Liver (tissue), 9 donors: Measurements from ENCODE around the gene STX17. TPM values are rescaled to one million over a fixed set of nuclear protein-coding genes. Genes with fewer than 3 reads are reported as not detected.
A peak's percentile ranks its signal among the peaks of the same experiment; 100 is the strongest.

ENCODE experiments used
- DNase-seq: peaks from one replicate; pipeline ENCODE4 v3.0.0-alpha.2; 2017; ENCODE audit warnings: low spot score
- H3K27ac ChIP-seq, 2 donors: one replicate each; pipeline ENCODE4 v1.7.0; 2013; ENCODE audit warnings: inconsistent platforms in 2 of 2, low read length in 2 of 2, control low read depth in 1 of 2, low read depth in 1 of 2, mild to moderate bottlenecking in 1 of 2
- H3K27me3 ChIP-seq, 4 donors: one replicate each; pipeline versions ENCODE4 v1.6.1 to v1.7.0; 2013; ENCODE audit warnings: low read length in 3 of 4, inconsistent platforms in 1 of 4, mild to moderate bottlenecking in 1 of 4, moderate library complexity in 1 of 4; ENCODE audit not compliant: control insufficient read depth in 4 of 4, insufficient read depth in 4 of 4
- H3K36me3 ChIP-seq, 4 donors: one replicate each; pipeline versions ENCODE4 v1.6.1 to v1.7.0; 2013; ENCODE audit warnings: low read length in 3 of 4, mild to moderate bottlenecking in 3 of 4, low read depth in 1 of 4, moderate library complexity in 1 of 4; ENCODE audit not compliant: control insufficient read depth in 4 of 4, insufficient read depth in 3 of 4
- H3K4me1 ChIP-seq, 4 donors: one replicate each; pipeline versions ENCODE4 v1.6.1 to v1.7.0; 2013; ENCODE audit warnings: low read length in 3 of 4, mild to moderate bottlenecking in 3 of 4, moderate library complexity in 1 of 4; ENCODE audit not compliant: control insufficient read depth in 4 of 4, insufficient read depth in 4 of 4
- H3K4me3 ChIP-seq, 3 donors: one replicate each; pipeline versions ENCODE4 v1.6.1 to v1.7.0; 2013; ENCODE audit warnings: low read length in 3 of 3, control low read depth in 1 of 3, low read depth in 1 of 3, mild to moderate bottlenecking in 1 of 3
- H3K9ac ChIP-seq, 2 donors: one replicate each; pipeline ENCODE4 v1.7.0; 2013; ENCODE audit warnings: low read length in 2 of 2, mild to moderate bottlenecking in 2 of 2, moderate library complexity in 2 of 2, control low read depth in 1 of 2, low read depth in 1 of 2
- H3K9me3 ChIP-seq, 4 donors: one replicate each; pipeline versions ENCODE4 v1.6.1 to v1.7.0; 2013; ENCODE audit warnings: low read length in 3 of 4; ENCODE audit not compliant: control insufficient read depth in 4 of 4
- EGR1 ChIP-seq, 2 donors: IDR thresholded peaks; 2 replicates each; pipeline ENCODE4 v1.6.1; 2016 to 2018; ENCODE audit warnings: antibody characterized with exemption in 2 of 2, low read depth in 2 of 2
- FOXA1 ChIP-seq: IDR thresholded peaks from 2 replicates; pipeline ENCODE4 v1.6.1; 2016; ENCODE audit warnings: antibody characterized with exemption
- FOXA2 ChIP-seq: IDR thresholded peaks from 2 replicates; pipeline ENCODE4 v1.6.1; 2016; ENCODE audit warnings: antibody characterized with exemption
- GABPA ChIP-seq, 2 donors: IDR thresholded peaks in 1 of 2; conservative IDR thresholded peaks in 1 of 2; 2 replicates each; pipeline ENCODE4 v1.6.1; 2016; ENCODE audit warnings: antibody characterized with exemption in 2 of 2, mild to moderate bottlenecking in 1 of 2, moderate library complexity in 1 of 2
- HNF4A ChIP-seq, 2 donors: conservative IDR thresholded peaks; 2 replicates each; pipeline ENCODE4 v1.6.1; 2016; ENCODE audit warnings: antibody characterized with exemption in 2 of 2, mild to moderate bottlenecking in 2 of 2
- HNF4G ChIP-seq: IDR thresholded peaks from 2 replicates; pipeline ENCODE4 v1.6.1; 2016; ENCODE audit warnings: antibody characterized with exemption
- JUND ChIP-seq, 2 donors: IDR thresholded peaks; 2 replicates each; pipeline ENCODE4 v1.6.1; 2016; ENCODE audit warnings: antibody characterized with exemption in 2 of 2
- NR2F2 ChIP-seq: IDR thresholded peaks from 2 replicates; pipeline ENCODE4 v1.6.1; 2016; ENCODE audit warnings: antibody characterized with exemption
- TAF1 ChIP-seq: conservative IDR thresholded peaks from 2 replicates; pipeline ENCODE4 v1.6.1; 2016; ENCODE audit warnings: antibody characterized with exemption, mild to moderate bottlenecking
- YY1 ChIP-seq: IDR thresholded peaks from 2 replicates; pipeline ENCODE4 v1.6.1; 2016; ENCODE audit warnings: antibody characterized with exemption, mild to moderate bottlenecking
- ZBTB33 ChIP-seq: IDR thresholded peaks from 2 replicates; pipeline ENCODE4 v1.6.1; 2016; ENCODE audit warnings: antibody characterized with exemption
- WGBS: extraction: QIAGEN DNeasy Blood & Tissue Kit; methylation state at CpG from one replicate; pipeline ENCODE4 v1.1.7; 2013; 5-methylcytosine and 5-hydroxymethylcytosine counted together
- polyA plus RNA-seq, 2 donors: library from polyadenylated mRNA; stranded (reverse) in 1 of 2; unstranded in 1 of 2; fragments of 200-250 nt in 1 of 2; fragments of >200 nt in 1 of 2; fragmentation: Nextera tagmentation in 1 of 2; extraction: Ambion mirVana in 1 of 2; gene quantifications; one replicate each; pipeline versions ENCODE4 v1.2.1 to v1.2.3, GENCODE V29; 2013 to 2015
- total RNA-seq, 2 donors: library from RNA; depleted of rRNA; stranded (reverse); fragments of >200 nt; gene quantifications; one replicate each; pipeline ENCODE4 v1.2.3, GENCODE V29; 2014
- TF ChIP-seq, protein P1 (sequence below): fragments of 150-350 bp; IDR thresholded peaks from 2 replicates; pipeline ENCODE4 v1.5.1; 2017; ENCODE audit warnings: improper control_type of control experiment, low read depth, low read length; ENCODE audit not compliant: missing input control
- TF ChIP-seq, protein P2 (sequence below): IDR thresholded peaks from 2 replicates; pipeline ENCODE4 v1.6.1; 2016; ENCODE audit warnings: antibody characterized with exemption
- donor health status: healthy.
- donor health status: healthy.
- donor health status: healthy.
- donor health status: healthy.
- donor health status: healthy.

STX17 gene
- total and polyA plus RNA-seq, 4 donors = 8.3 to 30.9 (median 21.2) TPM

GRCh38 chr9:99903393-99903792 lies 3.1 kb upstream of the STX17 start:
- peaks cover 2 to 12% (median 10%) of the 10 kb centered on the region in 4 donors for H3K4me1 ChIP-seq
- H3K36me3 ChIP-seq = no peaks in the 10 kb centered on the region
- no peak overlapping the region for H3K9ac ChIP-seq
- no peaks in the 10 kb centered on the region for H3K27me3 ChIP-seq
- H3K9me3 ChIP-seq = no peaks in the 10 kb centered on the region
- TF ChIP-seq, protein P1, sequence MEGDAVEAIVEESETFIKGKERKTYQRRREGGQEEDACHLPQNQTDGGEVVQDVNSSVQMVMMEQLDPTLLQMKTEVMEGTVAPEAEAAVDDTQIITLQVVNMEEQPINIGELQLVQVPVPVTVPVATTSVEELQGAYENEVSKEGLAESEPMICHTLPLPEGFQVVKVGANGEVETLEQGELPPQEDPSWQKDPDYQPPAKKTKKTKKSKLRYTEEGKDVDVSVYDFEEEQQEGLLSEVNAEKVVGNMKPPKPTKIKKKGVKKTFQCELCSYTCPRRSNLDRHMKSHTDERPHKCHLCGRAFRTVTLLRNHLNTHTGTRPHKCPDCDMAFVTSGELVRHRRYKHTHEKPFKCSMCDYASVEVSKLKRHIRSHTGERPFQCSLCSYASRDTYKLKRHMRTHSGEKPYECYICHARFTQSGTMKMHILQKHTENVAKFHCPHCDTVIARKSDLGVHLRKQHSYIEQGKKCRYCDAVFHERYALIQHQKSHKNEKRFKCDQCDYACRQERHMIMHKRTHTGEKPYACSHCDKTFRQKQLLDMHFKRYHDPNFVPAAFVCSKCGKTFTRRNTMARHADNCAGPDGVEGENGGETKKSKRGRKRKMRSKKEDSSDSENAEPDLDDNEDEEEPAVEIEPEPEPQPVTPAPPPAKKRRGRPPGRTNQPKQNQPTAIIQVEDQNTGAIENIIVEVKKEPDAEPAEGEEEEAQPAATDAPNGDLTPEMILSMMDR = no peak
- TF ChIP-seq GABPA (IDR thresholded peaks at IDR 0.05 in 1 of 2, conservative IDR thresholded peaks at IDR 0.05 in 1 of 2) (no peak), JUND (IDR thresholded peaks at IDR 0.05) (no peak), NR2F2 (no peak)
- DNase-seq = no peak
- 85% methylated on average over 1 of the region's 1 CpG for WGBS
- H3K4me3 ChIP-seq = no peak overlapping the region
- no peak overlapping the region for H3K27ac ChIP-seq

DNA sequence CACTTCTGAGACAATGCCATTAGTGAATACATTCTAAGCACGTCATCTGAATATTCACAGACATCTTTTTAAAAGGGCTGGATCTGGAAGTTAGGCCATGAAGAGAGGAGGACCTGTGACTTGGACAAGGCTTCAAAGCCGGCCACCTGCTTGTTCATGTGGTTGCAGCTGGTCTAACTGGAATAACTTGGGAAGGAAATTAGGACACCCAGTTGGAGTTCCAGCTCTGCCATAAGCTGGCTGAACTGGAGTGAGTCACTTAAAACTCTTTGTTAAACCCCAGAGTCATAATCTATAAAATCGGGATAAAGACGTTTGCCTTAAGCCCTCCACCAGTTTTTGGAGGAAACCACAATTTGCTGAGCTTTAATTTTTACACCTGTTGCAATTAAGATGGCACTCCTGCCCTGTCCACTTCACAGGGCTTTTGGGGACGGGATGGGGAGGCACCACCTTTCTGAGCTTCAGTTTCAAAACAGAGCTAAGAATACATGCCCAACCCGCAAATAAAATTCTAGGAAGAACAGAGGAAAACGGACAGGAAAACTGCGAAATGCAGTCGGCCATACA lies 536 bp upstream of the STX17 start:
- H3K36me3 ChIP-seq = no peaks in the 10 kb centered on the region
- peak overlapping the region; percentile 74 to 99 for H3K27ac ChIP-seq
- H3K4me3 ChIP-seq = peak overlapping the region; percentile 89 to 98 (median 96)
- TF ChIP-seq GABPA (IDR thresholded peaks at IDR 0.05 in 1 of 2, conservative IDR thresholded peaks at IDR 0.05 in 1 of 2) (no peak), HNF4A (conservative IDR thresholded peaks at IDR 0.05) (no peak), FOXA1 (no peak), HNF4G (no peak), EGR1 (IDR thresholded peaks at IDR 0.05; ENCODE audit: low read depth in 2 of 2) (no peak), FOXA2 (no peak)
- TF ChIP-seq, protein P2, sequence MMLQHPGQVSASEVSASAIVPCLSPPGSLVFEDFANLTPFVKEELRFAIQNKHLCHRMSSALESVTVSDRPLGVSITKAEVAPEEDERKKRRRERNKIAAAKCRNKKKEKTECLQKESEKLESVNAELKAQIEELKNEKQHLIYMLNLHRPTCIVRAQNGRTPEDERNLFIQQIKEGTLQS = no peak
- H3K9me3 ChIP-seq = no peaks in the 10 kb centered on the region
- 19% methylated on average over 9 of the region's 9 CpGs for WGBS
- DNase-seq = no peak
- H3K9ac ChIP-seq = peak overlapping the region; percentile 50 to 84
- peaks cover 3 to 18% (median 14%) of the 10 kb centered on the region in 4 donors for H3K4me1 ChIP-seq
- no peaks in the 10 kb centered on the region for H3K27me3 ChIP-seq

DNA sequence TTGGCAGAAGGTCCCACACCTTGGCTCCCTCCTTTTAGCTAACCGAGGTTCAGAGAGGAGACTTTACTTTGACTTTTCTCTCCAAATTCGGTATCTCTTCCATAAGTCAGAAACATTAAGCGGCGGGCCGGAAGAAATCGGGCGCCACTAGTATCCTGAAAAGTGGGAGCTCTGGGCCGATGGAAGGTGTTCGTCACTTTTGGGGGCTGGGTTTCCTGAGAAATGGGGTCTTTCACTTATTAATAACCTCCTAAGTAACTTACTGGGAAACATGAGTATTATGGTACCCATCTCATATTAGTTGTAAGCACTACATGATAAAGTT lies 716 bp downstream of the STX17 start:
- Histone ChIP-seq H3K4me3 (peak overlapping the region; percentile 64 to 98 (median 75)), H3K27ac (peak overlapping the region; percentile 98 to 99), H3K27me3 (no peaks in the 10 kb centered on the region), H3K4me1 (peaks cover 3 to 18% (median 14%) of the 10 kb centered on the region in 4 donors), H3K9me3 (no peaks in the 10 kb centered on the region), H3K36me3 (no peaks in the 10 kb centered on the region), H3K9ac (peak overlapping the region; percentile 87 to 92)
- 3% methylated on average over 9 of the region's 9 CpGs for WGBS
- DNase-seq = no peak
- TF ChIP-seq TAF1 = no peak
- no peak for TF ChIP-seq ZBTB33
- TF ChIP-seq, protein P1 = no peak
- TF ChIP-seq JUND (IDR thresholded peaks at IDR 0.05) = no peak
- peak; percentile 6 for TF ChIP-seq YY1
